ENCODE measurements around the gene EPHA5.

- TF ChIP-seq CTCF (conservative IDR thresholded peaks at IDR 0.05; ENCODE audit: low read depth, low read length) (no peak), EZH2 (IDR thresholded peaks at IDR 0.05; ENCODE audit: low read length, unreplicated experiment) (no peak)
Measured at GRCh38 chr4:65617416-65617815, 52.9 kb downstream of the EPHA5 start.

Data from PC-3 (cell line).